ENCODE results near the gene ELP4. TPM values are rescaled to one million over a fixed set of nuclear protein-coding genes. Genes with fewer than 3 reads are reported as not detected.

Gene ELP4
- total RNA-seq, 2 donors from 2014 or later: 16.9 TPM

- DNase-seq (ENCODE audit: low spot score) (no peak), ATAC-seq (ENCODE audit: insufficient number of reproducible peaks, low FRiP score, low read depth) (no peak)
- Histone ChIP-seq H3K36me3 (no peaks in the 10 kb centered on the region), H3K4me3 (peak overlapping the region; percentile 75), H3K4me1 (ENCODE audit: control insufficient read depth in 1 of 2, low read depth in 2 of 2) (peaks cover 70 to 89% of the 10 kb centered on the region in 2 donors), H3K27ac (no peak overlapping the region), H3K9me3 (no peaks in the 10 kb centered on the region), H3K27me3 (replicated peaks; ENCODE audit: insufficient read depth) (peaks cover 37% of the 10 kb centered on the region)
- TF ChIP-seq, protein P1, sequence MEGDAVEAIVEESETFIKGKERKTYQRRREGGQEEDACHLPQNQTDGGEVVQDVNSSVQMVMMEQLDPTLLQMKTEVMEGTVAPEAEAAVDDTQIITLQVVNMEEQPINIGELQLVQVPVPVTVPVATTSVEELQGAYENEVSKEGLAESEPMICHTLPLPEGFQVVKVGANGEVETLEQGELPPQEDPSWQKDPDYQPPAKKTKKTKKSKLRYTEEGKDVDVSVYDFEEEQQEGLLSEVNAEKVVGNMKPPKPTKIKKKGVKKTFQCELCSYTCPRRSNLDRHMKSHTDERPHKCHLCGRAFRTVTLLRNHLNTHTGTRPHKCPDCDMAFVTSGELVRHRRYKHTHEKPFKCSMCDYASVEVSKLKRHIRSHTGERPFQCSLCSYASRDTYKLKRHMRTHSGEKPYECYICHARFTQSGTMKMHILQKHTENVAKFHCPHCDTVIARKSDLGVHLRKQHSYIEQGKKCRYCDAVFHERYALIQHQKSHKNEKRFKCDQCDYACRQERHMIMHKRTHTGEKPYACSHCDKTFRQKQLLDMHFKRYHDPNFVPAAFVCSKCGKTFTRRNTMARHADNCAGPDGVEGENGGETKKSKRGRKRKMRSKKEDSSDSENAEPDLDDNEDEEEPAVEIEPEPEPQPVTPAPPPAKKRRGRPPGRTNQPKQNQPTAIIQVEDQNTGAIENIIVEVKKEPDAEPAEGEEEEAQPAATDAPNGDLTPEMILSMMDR (IDR thresholded peaks at IDR 0.05): no peak
These were observed 304.8 kb downstream of the ELP4 start for GRCh38 chr11:31814176-31814868.

- ATAC-seq (ENCODE audit: insufficient number of reproducible peaks, low FRiP score, low read depth) (no peak), DNase-seq (ENCODE audit: low spot score) (no peak)
- TF ChIP-seq, protein P1 (IDR thresholded peaks at IDR 0.05): no peak
- Histone ChIP-seq H3K27ac (no peak overlapping the region), H3K4me3 (peak overlapping the region; percentile 58), H3K4me1 (ENCODE audit: control insufficient read depth in 1 of 2, low read depth in 2 of 2) (peaks cover 59 to 76% of the 10 kb centered on the region in 2 donors), H3K27me3 (replicated peaks; ENCODE audit: insufficient read depth) (peaks cover 48% of the 10 kb centered on the region), H3K36me3 (no peaks in the 10 kb centered on the region), H3K9me3 (no peaks in the 10 kb centered on the region)
These were observed 306.3 kb downstream of the ELP4 start for GRCh38 chr11:31815711-31816467.

DNA sequence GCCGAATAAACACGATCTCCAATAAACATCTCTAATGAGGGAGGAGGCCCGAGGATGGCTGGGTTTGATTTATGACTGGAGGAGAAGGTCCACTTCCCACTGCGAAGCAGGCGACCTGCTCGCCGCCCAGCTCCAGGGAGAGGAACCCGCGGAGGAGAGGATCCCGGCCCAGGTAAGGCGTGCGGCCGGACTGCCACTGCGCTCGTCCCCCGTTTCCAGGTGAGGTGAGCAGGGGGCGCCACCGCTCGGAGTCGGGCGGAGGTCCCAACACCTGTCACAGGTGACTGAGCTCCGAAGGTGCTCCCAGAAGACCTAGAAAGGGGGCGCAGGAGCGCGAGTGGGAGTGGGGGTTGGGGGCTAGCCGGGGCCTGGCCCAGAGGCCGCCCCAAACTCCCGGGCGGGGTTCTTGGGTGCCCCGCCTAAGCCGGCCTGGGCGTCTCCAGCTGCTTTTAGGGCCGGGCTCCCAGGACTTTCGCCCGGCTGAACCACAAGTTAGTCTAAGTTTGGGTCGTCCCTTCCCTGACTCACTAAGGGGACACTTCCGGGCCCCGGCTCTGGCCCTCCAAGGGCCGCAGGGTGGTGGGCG lies 307.0 kb downstream of the ELP4 start:
- no peaks in the 10 kb centered on the region for H3K36me3 ChIP-seq
- no peaks in the 10 kb centered on the region for H3K9me3 ChIP-seq
- no peak overlapping the region for H3K27ac ChIP-seq
- TF ChIP-seq, protein P1 (IDR thresholded peaks at IDR 0.05): no peak
- ATAC-seq (ENCODE audit: insufficient number of reproducible peaks, low FRiP score, low read depth) (no peak), DNase-seq (ENCODE audit: low spot score) (no peak)
- peaks cover 43% of the 10 kb centered on the region for H3K27me3 ChIP-seq (replicated peaks; ENCODE audit: insufficient read depth)
- H3K4me3 ChIP-seq: peak overlapping the region; percentile 58
- H3K4me1 ChIP-seq (ENCODE audit: control insufficient read depth in 1 of 2, low read depth in 2 of 2): peaks cover 55 to 69% of the 10 kb centered on the region in 2 donors

GRCh38 chr11:31817054-31817620 lies 307.6 kb downstream of the ELP4 start:
- peak overlapping the region; percentile 58 for H3K4me3 ChIP-seq
- DNase-seq (ENCODE audit: low spot score): no peak

More at GRCh38 chr11:31817054-31817620, 307.6 kb downstream of the ELP4 start:
- ATAC-seq (ENCODE audit: insufficient number of reproducible peaks, low FRiP score, low read depth): no peak
- TF ChIP-seq, protein P1 (IDR thresholded peaks at IDR 0.05): no peak
- Histone ChIP-seq H3K27me3 (replicated peaks; ENCODE audit: insufficient read depth) (peaks cover 43% of the 10 kb centered on the region), H3K27ac (no peak overlapping the region), H3K4me1 (ENCODE audit: control insufficient read depth in 1 of 2, low read depth in 2 of 2) (peaks cover 52 to 63% of the 10 kb centered on the region in 2 donors), H3K9me3 (no peaks in the 10 kb centered on the region), H3K36me3 (no peaks in the 10 kb centered on the region)

Measured in thoracic aorta (tissue), 2 donors.